GM19395 (cell line): ENCODE data around the gene REG3A.

Experiments used
- ATAC-seq: cut with Tn5 transposase; IDR thresholded peaks from one replicate; pipeline ENCODE4 v1.9.1; 2021; ENCODE audit warnings: mild to moderate bottlenecking, moderate library complexity; ENCODE audit not compliant: unreplicated experiment

The REG3A gene

GRCh38 chr2:79159653-79160052 lies at the start of gene REG3A:
REG3A (minus strand) TSS chr2:79159753; CDS start chr2:79159405, 348 bp downstream.
- no peak for ATAC-seq

GRCh38 chr2:79200762-79201161 lies 41.2 kb upstream of the REG3A start:
- no peak for ATAC-seq

- ATAC-seq: no peak
These were observed 32.3 kb upstream of the REG3A start for GRCh38 chr2:79191816-79192215.

- ATAC-seq: no peak
These were observed 31.5 kb upstream of the REG3A start for GRCh38 chr2:79191081-79191480.

- ATAC-seq: no peak
These were observed 29.9 kb upstream of the REG3A start for GRCh38 chr2:79189465-79189864.

- ATAC-seq: no peak
These were observed 22.1 kb upstream of the REG3A start for GRCh38 chr2:79181617-79182016.

GRCh38 chr2:79180092-79180491 lies 20.5 kb upstream of the REG3A start:
- ATAC-seq: no peak

- no peak for ATAC-seq
These were observed 19.5 kb upstream of the REG3A start for GRCh38 chr2:79179036-79179435.

GRCh38 chr2:79178076-79178674 lies 18.6 kb upstream of the REG3A start:
- no peak for ATAC-seq

GRCh38 chr2:79171348-79171958 lies 11.9 kb upstream of the REG3A start:
- no peak for ATAC-seq

GRCh38 chr2:79162801-79163200 lies 3.2 kb upstream of the REG3A start:
- ATAC-seq: no peak

GRCh38 chr2:79162132-79162531 lies 2.6 kb upstream of the REG3A start:
- ATAC-seq: no peak

- no peak for ATAC-seq
These were observed 523 bp downstream of the REG3A start for GRCh38 chr2:79159030-79159429.

GRCh38 chr2:79155826-79156476 lies 3.6 kb downstream of the REG3A start:
- ATAC-seq: no peak

- ATAC-seq: no peak
These were observed 20.1 kb downstream of the REG3A start for GRCh38 chr2:79139423-79139822.

GRCh38 chr2:79138385-79138784 lies 21.2 kb downstream of the REG3A start:
- ATAC-seq: no peak

- ATAC-seq: no peak
These were observed 27.9 kb downstream of the REG3A start for GRCh38 chr2:79131687-79132086.

GRCh38 chr2:79129804-79130203 lies 29.7 kb downstream of the REG3A start:
- no peak for ATAC-seq

- no peak for ATAC-seq
These were observed 30.3 kb downstream of the REG3A start for GRCh38 chr2:79129260-79129659.

GRCh38 chr2:79128406-79128805 lies 31.1 kb downstream of the REG3A start:
- ATAC-seq: no peak

GRCh38 chr2:79125721-79125985 lies 33.9 kb downstream of the REG3A start:
- no peak for ATAC-seq

- ATAC-seq: no peak
These were observed 34.4 kb downstream of the REG3A start for GRCh38 chr2:79124907-79125720.
